Vagina (tissue), 2 donors: ENCODE measurements around the gene PLA2R1.

Experiments used
- POLR2AphosphoS5 ChIP-seq, 2 donors: sonication (generic); formaldehyde crosslinking; IDR thresholded peaks; one replicate each; pipeline ENCODE4 v1.9.0; 2017; ENCODE audit warnings: antibody characterized with exemption in 2 of 2, mild to moderate bottlenecking in 2 of 2, low read depth in 1 of 2; ENCODE audit not compliant: insufficient read depth in 1 of 2
- TF ChIP-seq, protein P1 (sequence below), 3 experiments: fragments of 450-650 bp in 2 of 3; fragments of 200-600 bp in 1 of 3; sonication (generic) in 1 of 3; IDR thresholded peaks; one replicate each; pipeline ENCODE4 v1.5.1; 2017 to 2019; ENCODE audit warnings: antibody characterized with exemption in 3 of 3, mild to moderate bottlenecking in 2 of 3, moderate library complexity in 2 of 3

DNA sequence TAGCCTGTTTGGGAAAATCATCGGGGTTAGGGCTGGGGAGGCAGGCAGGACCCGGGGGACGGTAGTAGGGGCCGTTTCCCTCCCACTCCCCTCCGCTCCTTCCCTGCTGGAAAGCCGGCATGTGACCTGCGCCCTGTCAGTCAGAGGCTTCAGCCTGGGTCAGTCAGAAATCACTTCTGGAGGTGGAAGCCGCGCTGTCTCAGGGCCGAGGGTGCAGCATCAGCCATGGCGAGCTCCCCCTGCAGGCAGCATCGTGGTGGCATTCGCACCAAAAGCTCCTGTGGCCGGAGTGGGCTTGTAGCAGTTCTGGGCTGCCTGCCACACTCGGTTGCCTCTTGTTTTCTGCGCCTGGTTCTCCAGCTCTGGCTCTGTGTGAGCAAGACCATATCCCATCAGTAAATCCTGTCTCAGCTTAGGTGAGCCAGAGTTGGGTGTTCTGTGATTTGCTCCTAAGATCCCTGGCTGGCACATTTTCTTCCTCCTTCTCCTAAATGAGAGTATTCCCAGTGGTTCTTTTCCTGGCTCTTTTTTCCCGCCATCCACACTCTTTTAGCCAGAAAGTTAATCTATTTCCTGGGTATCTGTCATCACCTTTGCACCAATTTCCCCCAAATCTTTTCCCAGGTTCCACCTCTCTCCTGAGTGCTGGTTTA lies 140.5 kb downstream of the PLA2R1 start:
- TF ChIP-seq, protein P1, sequence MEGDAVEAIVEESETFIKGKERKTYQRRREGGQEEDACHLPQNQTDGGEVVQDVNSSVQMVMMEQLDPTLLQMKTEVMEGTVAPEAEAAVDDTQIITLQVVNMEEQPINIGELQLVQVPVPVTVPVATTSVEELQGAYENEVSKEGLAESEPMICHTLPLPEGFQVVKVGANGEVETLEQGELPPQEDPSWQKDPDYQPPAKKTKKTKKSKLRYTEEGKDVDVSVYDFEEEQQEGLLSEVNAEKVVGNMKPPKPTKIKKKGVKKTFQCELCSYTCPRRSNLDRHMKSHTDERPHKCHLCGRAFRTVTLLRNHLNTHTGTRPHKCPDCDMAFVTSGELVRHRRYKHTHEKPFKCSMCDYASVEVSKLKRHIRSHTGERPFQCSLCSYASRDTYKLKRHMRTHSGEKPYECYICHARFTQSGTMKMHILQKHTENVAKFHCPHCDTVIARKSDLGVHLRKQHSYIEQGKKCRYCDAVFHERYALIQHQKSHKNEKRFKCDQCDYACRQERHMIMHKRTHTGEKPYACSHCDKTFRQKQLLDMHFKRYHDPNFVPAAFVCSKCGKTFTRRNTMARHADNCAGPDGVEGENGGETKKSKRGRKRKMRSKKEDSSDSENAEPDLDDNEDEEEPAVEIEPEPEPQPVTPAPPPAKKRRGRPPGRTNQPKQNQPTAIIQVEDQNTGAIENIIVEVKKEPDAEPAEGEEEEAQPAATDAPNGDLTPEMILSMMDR (IDR thresholded peaks at IDR 0.05): peak in 2 of 3 experiments; percentile 33 to 34
- no peak for TF ChIP-seq POLR2AphosphoS5 (IDR thresholded peaks at IDR 0.05; ENCODE audit: insufficient read depth in 1 of 2, low read depth in 1 of 2)
